SH-SY5Y (cell line): ENCODE measurements around the gene CD81.

Source experiments
- GATA2 ChIP-seq: IDR thresholded peaks from 2 replicates; pipeline ENCODE4 v1.6.1; 2011; ENCODE audit warnings: mild to moderate bottlenecking, low read depth, low read length
- GATA3 ChIP-seq: IDR thresholded peaks from 2 replicates; pipeline ENCODE4 v1.6.1; 2011; ENCODE audit warnings: low read depth, mild to moderate bottlenecking, low read length, moderate library complexity

CD81 gene

GRCh38 chr11:2352420-2352819 is 24.7 kb upstream of the CD81 start:
- TF ChIP-seq GATA2 (no peak), GATA3 (no peak)

- TF ChIP-seq GATA2: no peak
- no peak for TF ChIP-seq GATA3
Observed at GRCh38 chr11:2355000-2355644, 22.0 kb upstream of the CD81 start.

- TF ChIP-seq GATA3 (no peak), GATA2 (no peak)
Observed at GRCh38 chr11:2357246-2357645, 19.9 kb upstream of the CD81 start.

DNA sequence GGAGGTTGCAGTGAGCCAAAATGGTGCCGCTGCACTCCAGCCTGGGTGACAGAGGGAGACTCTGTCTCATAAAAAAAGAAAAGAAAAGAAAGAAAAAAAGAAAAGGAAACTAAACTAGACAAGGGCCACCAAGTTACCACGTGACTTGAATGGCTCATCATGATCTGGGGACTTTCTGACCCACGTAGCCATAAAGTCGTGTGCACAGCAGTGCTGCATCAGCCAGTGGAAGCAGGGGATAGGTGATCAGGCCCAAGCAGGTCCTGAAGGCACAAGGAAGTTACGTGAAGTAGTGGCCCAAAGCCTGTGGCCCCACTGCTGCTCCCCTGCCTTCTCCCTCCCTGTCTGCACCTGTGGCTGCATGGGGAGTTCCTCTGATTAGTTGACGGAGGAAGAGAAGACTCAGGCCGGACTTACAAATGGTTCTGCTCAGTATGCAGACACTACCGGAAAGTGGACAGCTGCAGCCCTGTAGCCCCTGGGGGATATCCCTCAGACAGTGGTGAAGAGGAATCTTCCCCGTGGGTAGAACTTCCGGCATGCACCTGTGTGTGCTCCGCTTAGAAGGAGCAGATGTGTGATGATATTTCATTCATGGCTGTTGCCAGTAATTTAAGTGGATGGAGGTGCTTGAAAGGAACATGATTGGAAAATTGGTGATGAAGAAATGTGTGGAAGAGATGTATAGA is 18.2 kb upstream of the CD81 start:
- no peak for TF ChIP-seq GATA2
- no peak for TF ChIP-seq GATA3

GRCh38 chr11:2359557-2359956 is 17.6 kb upstream of the CD81 start:
- TF ChIP-seq GATA3 (no peak), GATA2 (no peak)

GRCh38 chr11:2360081-2360642 is 16.9 kb upstream of the CD81 start:
- TF ChIP-seq GATA3 (no peak), GATA2 (no peak)

- TF ChIP-seq GATA2: no peak
- TF ChIP-seq GATA3: no peak
Observed at GRCh38 chr11:2361565-2361964, 15.5 kb upstream of the CD81 start.

DNA sequence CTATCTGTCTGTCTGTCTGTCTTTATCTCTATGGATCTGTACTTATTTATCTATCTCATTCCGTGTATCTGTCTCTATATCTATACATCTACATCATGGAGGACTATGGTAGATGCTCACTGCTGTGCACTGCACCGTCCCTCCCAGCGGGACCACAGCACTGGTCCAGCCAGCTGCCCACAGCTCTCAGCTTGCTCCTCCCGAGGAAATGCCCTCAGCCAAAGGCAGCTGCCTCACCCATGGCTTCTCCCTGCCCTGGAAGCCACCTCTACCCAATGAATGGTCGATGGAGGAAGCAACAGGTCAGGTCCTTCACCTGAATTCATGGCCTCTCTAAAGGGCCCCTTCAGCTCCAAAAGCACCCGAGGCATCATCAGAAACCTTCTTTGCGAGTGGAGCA is 14.7 kb upstream of the CD81 start:
- TF ChIP-seq GATA3 (no peak), GATA2 (no peak)

DNA sequence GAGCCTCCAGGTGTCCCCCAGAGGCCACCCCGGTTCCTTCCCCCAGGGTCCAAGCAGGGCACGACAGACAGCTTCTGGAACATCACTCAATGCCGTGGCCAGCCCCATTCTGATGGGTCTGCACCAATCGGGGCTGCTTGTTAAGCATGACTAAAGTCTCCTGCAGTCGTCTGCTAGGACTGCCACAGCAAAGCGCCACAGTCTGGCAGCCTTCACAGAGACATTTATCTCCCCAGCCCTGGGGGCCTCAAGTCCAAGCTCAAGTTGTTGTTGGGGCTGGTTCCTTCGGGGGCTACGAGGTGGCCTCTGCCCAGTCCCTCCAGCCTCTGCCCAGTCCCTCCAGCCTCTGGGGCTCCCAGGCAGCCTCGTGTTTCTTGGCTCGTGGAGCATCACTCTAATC is 14.0 kb upstream of the CD81 start:
- no peak for TF ChIP-seq GATA2
- TF ChIP-seq GATA3: no peak

DNA sequence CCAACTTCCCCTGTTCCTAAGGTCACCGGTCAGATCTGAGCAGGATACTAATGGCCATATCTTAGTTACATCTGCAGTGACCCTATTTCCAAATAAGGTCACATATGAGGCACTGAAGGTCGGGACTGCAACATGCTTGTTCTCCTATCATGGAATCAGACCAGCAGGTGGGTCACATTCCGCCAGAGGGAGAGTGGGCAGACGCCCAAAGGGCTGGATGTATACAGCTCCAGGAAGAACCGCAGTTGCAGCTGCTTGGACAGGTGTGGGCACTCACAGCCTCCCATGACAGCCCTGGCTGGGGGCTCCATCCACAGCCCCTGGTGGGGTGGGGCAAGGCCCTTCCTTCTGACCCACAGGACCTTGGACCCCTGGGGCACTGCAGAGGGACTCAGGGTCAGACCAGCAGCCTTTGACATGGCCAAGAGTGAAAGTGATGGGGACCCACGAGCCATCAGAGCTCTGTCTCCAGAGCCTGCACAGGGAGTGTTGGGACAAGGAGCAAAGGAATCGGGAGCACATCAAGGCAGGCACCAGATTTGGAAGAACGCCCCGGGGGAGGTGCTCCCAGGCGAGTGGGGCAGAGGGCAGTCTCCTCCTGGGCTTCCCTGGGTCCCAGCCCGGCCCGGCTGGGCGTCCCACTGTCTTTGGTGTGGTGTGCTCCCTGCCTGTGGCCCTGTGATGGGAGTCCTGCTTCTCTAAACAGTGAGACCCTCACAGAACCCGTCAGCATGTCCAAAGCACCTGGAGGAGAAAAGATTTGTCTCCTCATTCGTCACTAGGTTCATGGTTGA is 13.3 kb upstream of the CD81 start:
- no peak for TF ChIP-seq GATA2
- no peak for TF ChIP-seq GATA3

GRCh38 chr11:2365571-2366210 is 11.4 kb upstream of the CD81 start:
- TF ChIP-seq GATA3: no peak
- no peak for TF ChIP-seq GATA2

DNA sequence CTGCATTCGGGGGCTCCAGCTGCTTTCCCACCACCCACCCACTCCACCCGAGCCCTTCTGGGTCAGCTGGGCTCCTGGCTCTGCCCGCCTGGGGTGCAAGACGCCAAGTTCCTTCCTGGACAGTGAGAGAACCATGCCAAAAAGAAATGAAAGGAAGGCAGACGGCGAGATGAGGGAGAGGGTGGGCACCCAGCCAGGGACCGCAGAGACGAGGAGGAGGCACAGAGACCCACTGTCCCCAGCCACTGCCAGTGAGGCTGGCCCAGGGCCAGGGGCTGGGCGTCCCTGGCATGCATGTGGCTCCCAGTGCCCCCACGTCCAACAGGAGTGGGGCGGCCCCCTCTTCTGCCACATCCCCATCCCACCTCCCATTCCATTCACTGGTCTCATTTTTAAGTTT is 10.8 kb upstream of the CD81 start:
- TF ChIP-seq GATA2: no peak
- no peak for TF ChIP-seq GATA3

- TF ChIP-seq GATA3 (no peak), GATA2 (no peak)
Observed at GRCh38 chr11:2366733-2367132, 10.4 kb upstream of the CD81 start.

DNA sequence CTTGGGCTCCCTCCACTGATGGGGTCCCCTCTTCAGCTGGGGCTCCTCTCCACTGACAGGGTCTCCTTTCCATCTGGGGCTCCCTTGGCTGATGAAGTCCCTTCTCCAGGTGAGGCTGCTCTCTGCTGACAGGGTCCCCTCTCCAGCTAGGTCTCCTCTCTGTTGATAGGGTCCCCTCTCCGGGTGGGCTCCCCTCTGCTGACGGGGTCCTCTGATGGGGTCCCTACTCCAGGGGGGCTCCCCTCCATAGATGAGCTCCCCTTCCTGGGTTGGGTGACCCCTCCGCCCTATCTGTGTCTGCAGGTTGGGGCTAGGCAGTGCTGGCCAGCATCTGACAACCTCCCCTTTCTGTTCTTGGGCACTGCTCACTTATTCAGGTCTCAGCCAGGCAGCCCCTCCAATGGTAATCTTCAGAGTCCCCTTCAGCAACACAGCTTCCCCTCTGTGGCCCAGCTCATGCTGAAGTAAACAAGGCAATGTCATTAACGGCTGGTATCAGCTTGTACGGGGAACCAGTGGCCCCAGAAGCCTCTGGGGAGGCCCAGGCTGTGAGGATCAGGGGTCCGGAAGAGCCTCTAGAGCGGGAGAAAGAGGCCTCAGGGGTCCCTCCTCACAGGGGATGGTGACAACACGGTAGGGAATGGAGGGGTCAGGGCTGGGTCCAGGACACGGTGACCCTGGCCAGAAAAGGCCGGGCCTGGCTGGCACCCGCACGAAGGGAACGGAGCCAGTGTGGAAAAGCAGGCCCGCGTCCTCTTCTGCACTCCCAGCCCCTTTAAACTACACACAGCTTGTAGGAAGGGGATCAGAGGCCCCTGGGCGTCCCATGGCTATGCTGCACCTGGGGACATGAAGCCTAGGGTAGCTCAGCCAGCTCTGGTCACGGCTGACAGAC is 9.6 kb upstream of the CD81 start:
- TF ChIP-seq GATA3 (no peak), GATA2 (no peak)
